Suprapubic skin (tissue), 4 donors: ENCODE data around the gene ZFAND3.

Experiments used
- CTCF ChIP-seq, 2 donors: fragments of 200-600 bp in 1 of 2; fragments of 450-650 bp in 1 of 2; sonication (generic) in 1 of 2; IDR thresholded peaks; one replicate each; pipeline ENCODE4 v1.5.1; 2016 to 2019; ENCODE audit warnings: antibody characterized with exemption in 2 of 2, mild to moderate bottlenecking in 1 of 2, moderate library complexity in 1 of 2
- EP300 ChIP-seq: sonication (generic); formaldehyde crosslinking; IDR thresholded peaks from one replicate; pipeline ENCODE4 v1.6.1; 2017; ENCODE audit warnings: antibody characterized with exemption
- POLR2A ChIP-seq, 2 donors: fragments of 450-650 bp; IDR thresholded peaks; one replicate each; pipeline ENCODE4 v1.6.1; 2017; ENCODE audit warnings: antibody characterized with exemption in 2 of 2, mild to moderate bottlenecking in 2 of 2, moderate library complexity in 2 of 2
- POLR2AphosphoS5 ChIP-seq, 3 donors: sonication (generic); formaldehyde crosslinking; IDR thresholded peaks; one replicate each; pipeline ENCODE4 v1.6.1; 2017; ENCODE audit warnings: antibody characterized with exemption in 3 of 3

- TF ChIP-seq EP300: no peak
- TF ChIP-seq CTCF (IDR thresholded peaks at IDR 0.05): no peak
- no peak for TF ChIP-seq POLR2AphosphoS5 (IDR thresholded peaks at IDR 0.05)
- no peak for TF ChIP-seq POLR2A (IDR thresholded peaks at IDR 0.05)
These were observed 151.7 kb downstream of the ZFAND3 start for GRCh38 chr6:37971266-37971665.
